NCI-H526 (cell line): ENCODE measurements around the gene POLN.
"Not testable (repeated sequence)": the region's sequence is repeated elsewhere in the genome, so short reads cannot be mapped to it uniquely, and the experiment has no call there.

ENCODE experiments used
- DNase-seq, 2 experiments: peaks; one replicate each; lab custom pipeline; 2025; lab: John Stamatoyannopoulos, UW

The POLN gene

GRCh38 chr4:2163311-2163821 lies 78.6 kb downstream of the POLN start:
- DNase-seq: no peak

- DNase-seq: not testable (repeated sequence)
These were observed 80.7 kb downstream of the POLN start for GRCh38 chr4:2161092-2161703.

- no peak for DNase-seq
These were observed 82.0 kb downstream of the POLN start for GRCh38 chr4:2159931-2160330.

DNA sequence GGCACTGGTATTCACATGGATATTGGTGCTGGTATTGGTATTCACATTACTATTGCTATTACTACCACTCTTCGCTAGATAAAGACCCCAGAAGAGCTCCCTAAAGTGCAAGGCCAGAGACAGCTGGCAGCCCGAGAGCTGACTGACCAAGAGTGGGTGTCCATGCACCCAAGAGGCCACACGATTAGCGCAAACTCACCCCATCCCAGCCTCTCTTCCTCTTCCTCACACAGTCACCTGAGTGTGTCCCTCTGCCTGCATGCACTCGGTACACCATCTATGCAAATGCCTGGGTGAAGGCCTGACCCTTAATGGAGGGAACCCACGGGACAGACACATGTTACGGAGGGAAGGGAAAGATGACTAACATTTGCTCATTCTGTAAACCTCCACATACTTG lies 86.7 kb downstream of the POLN start:
- DNase-seq: no peak

GRCh38 chr4:2154215-2154740 lies 87.6 kb downstream of the POLN start:
- no peak for DNase-seq

- DNase-seq: no peak
These were observed 90.4 kb downstream of the POLN start for GRCh38 chr4:2151544-2151943.

DNA sequence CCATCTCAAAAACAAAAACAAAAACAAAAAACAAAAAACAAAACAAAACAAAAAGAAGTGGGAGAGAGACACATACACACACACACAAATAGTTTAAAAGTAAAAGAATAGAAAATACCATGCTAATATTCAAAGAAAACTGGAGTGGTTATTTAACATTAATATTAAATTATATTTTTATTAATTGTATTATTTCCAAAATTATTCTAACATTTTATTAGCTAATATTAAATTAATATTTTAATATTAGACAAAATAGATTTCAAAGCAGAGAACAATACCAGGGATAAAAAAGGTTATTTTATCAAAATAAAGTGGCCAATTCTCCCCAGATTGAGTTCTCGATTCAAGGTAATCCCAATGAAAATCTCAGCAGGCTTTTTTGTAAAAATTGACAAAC lies 91.8 kb downstream of the POLN start:
- no peak for DNase-seq

GRCh38 chr4:2142630-2143427 lies 99.1 kb downstream of the POLN start:
- DNase-seq: no peak

GRCh38 chr4:2141762-2142451 lies 100.0 kb downstream of the POLN start:
- DNase-seq: no peak

DNA sequence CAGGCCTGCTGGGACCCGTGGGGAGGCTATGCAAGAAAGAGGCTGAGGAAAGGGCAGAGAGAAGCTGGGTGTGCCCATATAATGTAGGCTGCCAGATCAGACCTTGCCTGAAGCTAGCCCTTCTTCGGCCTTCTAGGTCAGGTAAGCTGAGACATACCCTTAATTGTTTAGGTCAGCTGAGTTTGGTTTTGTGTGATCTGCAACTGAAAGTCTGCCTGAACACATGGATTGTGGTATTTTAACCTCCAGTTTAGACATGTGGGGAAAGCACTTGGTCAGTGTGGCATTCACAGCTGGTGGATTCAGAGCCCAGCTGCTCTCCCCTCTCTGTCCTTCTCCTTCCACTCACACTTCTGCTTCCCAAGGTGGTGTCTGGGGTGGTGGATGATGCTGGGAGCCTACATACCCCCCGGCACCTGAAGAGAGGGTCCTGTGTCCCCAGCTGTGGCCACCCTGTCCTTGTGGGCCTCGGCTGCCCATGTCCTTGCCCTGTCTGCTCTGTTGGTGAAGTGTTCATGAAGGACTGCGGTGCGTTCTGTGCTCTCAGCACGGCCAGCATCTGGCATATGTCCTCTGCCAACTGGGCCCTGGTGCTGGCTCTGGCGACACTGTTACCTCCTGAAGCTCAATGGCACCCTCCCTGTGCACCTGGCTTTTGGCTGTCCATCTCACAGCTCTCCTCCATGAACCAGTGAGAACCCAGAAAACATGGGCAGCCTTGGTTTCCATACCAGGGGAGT lies 100.7 kb downstream of the POLN start:
- DNase-seq: no peak

GRCh38 chr4:2138846-2139500 lies 102.9 kb downstream of the POLN start:
- DNase-seq: no peak

- no peak for DNase-seq
These were observed 105.2 kb downstream of the POLN start for GRCh38 chr4:2136726-2137125.

DNA sequence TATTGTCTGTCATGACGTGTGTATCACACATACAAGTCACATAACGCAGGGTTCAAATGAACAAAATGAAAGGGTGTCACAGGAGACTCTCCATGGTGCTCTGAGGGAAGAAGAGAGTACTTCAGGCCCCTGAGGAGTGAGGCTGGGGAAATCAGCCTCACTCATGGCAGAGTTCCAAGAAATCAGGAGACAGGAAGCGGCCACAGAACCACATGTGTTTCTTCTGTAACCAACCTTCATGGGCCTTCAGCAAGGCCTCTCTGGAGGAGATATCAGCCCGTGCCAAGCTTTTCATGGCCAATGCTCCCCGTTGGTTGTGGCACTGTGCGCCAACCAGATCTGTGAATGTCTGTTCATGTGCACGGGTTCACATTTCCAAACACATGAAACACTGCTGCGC lies 106.8 kb downstream of the POLN start:
- no peak for DNase-seq

DNA sequence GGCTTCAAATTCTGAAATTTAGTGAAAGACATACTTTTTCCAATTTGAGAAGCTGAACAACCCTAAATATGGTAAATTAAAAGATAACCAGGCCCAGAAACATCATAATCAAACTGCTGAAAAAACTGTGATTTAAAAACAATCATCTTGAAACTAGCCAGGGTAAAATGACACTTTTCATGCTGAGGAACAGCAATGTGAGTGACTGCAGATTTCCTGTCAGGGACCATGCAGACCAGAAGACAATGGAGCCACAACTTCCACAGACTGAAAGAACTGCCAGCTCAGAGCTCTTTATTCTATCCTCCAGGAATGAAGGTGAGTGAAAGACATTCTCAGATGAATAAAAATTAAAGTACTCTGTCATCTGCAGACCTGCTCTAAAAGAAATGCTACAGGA lies 109.5 kb downstream of the POLN start:
- no peak for DNase-seq

GRCh38 chr4:2127609-2128332 lies 114.2 kb downstream of the POLN start:
- DNase-seq: no peak

DNA sequence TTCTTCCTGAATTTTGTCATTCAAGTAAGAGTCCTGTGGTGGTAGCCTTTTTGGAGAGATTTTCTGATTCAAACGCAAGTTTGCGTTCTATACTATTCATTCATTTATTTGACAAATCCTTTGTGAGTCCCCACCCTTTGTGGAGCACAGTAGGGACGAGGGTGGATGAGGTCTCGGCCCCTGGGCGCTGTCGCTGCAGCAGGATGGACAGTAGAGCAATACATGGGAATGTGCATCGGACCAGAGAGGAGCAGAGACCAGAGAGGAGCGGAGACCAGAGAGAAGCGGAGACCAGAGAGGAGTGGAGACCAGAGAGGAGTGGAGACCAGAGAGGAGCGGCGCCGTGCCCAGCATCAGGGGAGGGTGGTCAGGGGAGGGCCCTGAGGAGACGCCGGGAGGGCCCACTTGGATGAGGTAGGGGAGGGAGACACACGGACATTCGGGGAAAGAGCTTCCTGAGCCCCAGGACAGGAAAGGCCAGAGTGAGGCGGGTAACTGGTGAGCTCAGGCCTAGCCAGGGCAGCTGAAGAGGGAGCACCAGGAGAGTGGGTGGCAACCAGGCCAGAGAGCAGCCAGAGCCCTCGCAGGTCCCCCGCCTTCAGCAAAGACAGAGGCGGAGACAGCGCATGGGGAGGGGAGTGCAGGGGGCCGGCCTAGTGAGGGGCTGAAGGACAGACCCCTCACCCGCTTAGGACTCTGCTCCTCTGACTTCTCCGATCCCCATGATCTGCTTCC lies 115.4 kb downstream of the POLN start:
- no peak for DNase-seq

DNA sequence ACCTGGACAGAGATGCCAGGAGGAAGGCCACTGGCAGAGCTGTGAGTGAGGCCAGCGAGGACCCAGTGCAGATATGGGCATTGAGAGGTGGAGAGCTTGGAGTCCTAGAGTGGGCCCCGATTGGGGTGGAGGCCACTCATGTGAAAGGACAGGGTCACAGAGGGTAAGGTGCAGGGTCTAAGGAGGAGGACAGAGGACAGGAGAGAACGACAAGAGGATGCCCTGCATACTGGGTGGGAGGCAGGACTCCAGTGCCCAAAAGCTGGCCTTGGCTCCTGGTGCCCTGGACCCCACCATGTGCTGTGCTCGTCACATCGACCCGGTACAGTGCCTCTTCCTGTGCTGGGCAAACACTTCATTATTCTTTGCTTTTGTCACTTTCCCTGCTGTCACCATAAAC lies 116.1 kb downstream of the POLN start:
- no peak for DNase-seq

GRCh38 chr4:2125023-2125422 lies 116.9 kb downstream of the POLN start:
- no peak for DNase-seq

DNA sequence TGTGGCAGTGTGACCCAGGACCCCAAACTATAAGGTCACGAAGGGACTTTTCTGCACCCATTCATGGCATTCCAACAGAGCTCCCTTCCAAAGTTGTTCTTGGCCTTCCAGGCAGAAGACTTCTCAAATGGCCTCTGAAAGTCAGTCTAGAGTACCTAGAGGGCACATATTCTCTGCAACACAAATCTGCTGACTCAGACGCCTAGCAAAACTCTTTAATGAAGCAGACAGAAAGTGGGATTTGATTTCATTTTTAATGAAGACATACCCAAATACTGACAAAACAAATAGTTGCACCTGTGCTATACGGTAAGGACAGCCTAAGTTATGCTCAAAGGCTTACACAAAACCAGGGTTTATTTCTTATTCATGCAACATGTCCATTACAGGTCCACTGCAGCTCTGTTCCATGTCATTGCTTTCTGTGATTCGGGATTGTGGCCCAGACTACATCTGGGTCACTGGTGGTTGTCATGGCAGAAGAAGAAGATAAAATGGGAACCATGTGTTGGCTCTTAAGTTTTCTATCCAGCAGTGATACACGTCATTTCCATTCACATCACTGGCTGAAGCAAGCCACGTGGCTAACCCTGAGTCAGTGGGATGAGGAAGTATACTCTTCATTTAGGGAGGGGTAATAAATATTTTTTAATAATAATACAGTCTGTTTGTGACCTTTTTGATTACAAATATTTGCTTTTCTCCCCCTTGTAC lies 125.1 kb downstream of the POLN start:
- DNase-seq: no peak
